ENCODE data around the gene TEN1. TPM values are rescaled to one million over a fixed set of nuclear protein-coding genes. Genes with fewer than 3 reads are reported as not detected.

Gene TEN1
- total and polyA plus RNA-seq, 2 of the 13 experiments (the other 11 are each of a cell fraction or from before 2014, with no cell fraction given): 18.0 to 21.3 TPM

GRCh38 chr17:76027159-76027839 is 48.3 kb downstream of the TEN1 start, which contains the start of gene EVPL (continued):
- no peak for TF ChIP-seq ZNF710 (CRISPR knock-in tag; IDR thresholded peaks at IDR 0.05; ENCODE audit: borderline replicate concordance)

GRCh38 chr17:76032073-76032779 is 53.2 kb downstream of the TEN1 start:
- Histone ChIP-seq H3K9me3 (ENCODE audit: low read length) (no peaks in the 10 kb centered on the region), H3K36me3 (replicated peaks in 1 of 2; ENCODE audit: control insufficient read depth in 1 of 2, insufficient read depth in 2 of 2, low read length in 2 of 2) (no peaks in the 10 kb centered on the region), H4K20me1 (ENCODE audit: insufficient read depth, low read length) (no peaks in the 10 kb centered on the region), H3K4me2 (ENCODE audit: low read depth, low read length) (peak overlapping the region; percentile 81), H3K27me3 (ENCODE audit: control insufficient read depth in 1 of 2, insufficient read depth in 2 of 2, low read length in 2 of 2) (no peaks in the 10 kb centered on the region; a peak in 1 of 5 replicates), H3K27ac (ENCODE audit: extremely low read length, insufficient read depth, low read length) (no peak overlapping the region), H3K4me3 (replicated peaks in 1 of 3; ENCODE audit: insufficient read depth in 1 of 3, low read depth in 2 of 3, low read length in 3 of 3) (peak overlapping the region in 2 of 3 experiments; percentile 17 to 49; a peak in 5 of 6 replicates), H3K4me1 (ENCODE audit: insufficient read depth, low read length) (peaks cover 56% of the 10 kb centered on the region), H2AFZ (ENCODE audit: low read length) (peak overlapping the region; percentile 67), H3K9ac (ENCODE audit: insufficient read depth, low read depth, low read length) (peak overlapping the region; percentile 34), H3K79me2 (ENCODE audit: insufficient read depth, low read length) (no peaks in the 10 kb centered on the region)
- peak; percentile 79 for FAIRE-seq
- BruUV-seq (replicated peaks): no TSS peak
- peak; percentile 49 for DNase-seq (ENCODE audit: low spot score)
- WGBS (ENCODE audit: low lambda C conversion rate): 39% methylated on average over 18 of the region's 20 CpGs
- in situ Hi-C loops (cut with HindIII; ENCODE audit: extremely low pct_ligation_motif_present, low pct_unique_long_range_greater_than_20kb): no loop called here
- CTCF ChIA-PET (ENCODE audit: low intra/inter-chr PET ratio, low total read pairs): no interaction called here
- POLR2A ChIA-PET: interaction anchor here (0.8 to 1.5 kb wide), 7 partner anchors 24 to 252 kb away, joined by 3 to 5 read pairs (median 4); partner anchors contain the start of gene SRP68
- intact Hi-C loops (cut with micrococcal nuclease; ENCODE audit: unreplicated experiment): no loop called here
- peak; percentile 17 for ATAC-seq
- no peak for TF ChIP-seq ZNF296 (CRISPR knock-in tag; conservative IDR thresholded peaks at IDR 0.05)
- TF ChIP-seq ZFP62 (CRISPR knock-in tag; IDR thresholded peaks at IDR 0.05): no peak
- no peak for TF ChIP-seq CSRNP2 (CRISPR knock-in tag; conservative IDR thresholded peaks at IDR 0.05; ENCODE audit: low read depth)
- no peak for TF ChIP-seq PAF1 (CRISPR knock-in tag; IDR thresholded peaks at IDR 0.05)
- TF ChIP-seq NCOA2 (CRISPR knock-in tag; IDR thresholded peaks at IDR 0.05): peak; percentile 61
- no peak; the same call in 1 of the 2 replicates for TF ChIP-seq RNF2 (conservative IDR thresholded peaks at IDR 0.05; ENCODE audit: low read depth)
- peak; percentile 27; the same call in 1 of the 2 replicates for TF ChIP-seq ZNF572 (CRISPR knock-in tag; IDR thresholded peaks at IDR 0.05)
- TF ChIP-seq KMT2A (CRISPR knock-in tag; IDR thresholded peaks at IDR 0.05): no peak; the same call in 1 of the 2 replicates
- TF ChIP-seq ZBTB49 (CRISPR knock-in tag; IDR thresholded peaks at IDR 0.05; ENCODE audit: borderline replicate concordance): no peak
- no peak; the same call in 1 of the 2 replicates for TF ChIP-seq THAP11 (CRISPR knock-in tag; IDR thresholded peaks at IDR 0.05)

Data from HepG2 (cell line).